Epithelial cell of esophagus (primary cell): ENCODE measurements around the gene PTPRT.

Source experiments
- DNase-seq: peaks from one replicate; pipeline ENCODE4 v3.0.0; 2010; ENCODE audit warnings: low read depth
- H3K4me3 ChIP-seq: 2 replicates; pipeline ENCODE4 v1.5.1; 2011; ENCODE audit warnings: mild to moderate bottlenecking, low read length, control low read depth
- TF ChIP-seq, protein P1 (sequence below): IDR thresholded peaks from 2 replicates; pipeline ENCODE4 v1.5.1; 2011; ENCODE audit warnings: low read depth, mild to moderate bottlenecking, low read length, control low read depth, inconsistent platforms; ENCODE audit not compliant: insufficient read depth; ENCODE audit errors: missing control alignments

PTPRT gene

GRCh38 chr20:43159994-43160393 lies 29.7 kb downstream of the PTPRT start:
- no peak for DNase-seq
- TF ChIP-seq, protein P1, sequence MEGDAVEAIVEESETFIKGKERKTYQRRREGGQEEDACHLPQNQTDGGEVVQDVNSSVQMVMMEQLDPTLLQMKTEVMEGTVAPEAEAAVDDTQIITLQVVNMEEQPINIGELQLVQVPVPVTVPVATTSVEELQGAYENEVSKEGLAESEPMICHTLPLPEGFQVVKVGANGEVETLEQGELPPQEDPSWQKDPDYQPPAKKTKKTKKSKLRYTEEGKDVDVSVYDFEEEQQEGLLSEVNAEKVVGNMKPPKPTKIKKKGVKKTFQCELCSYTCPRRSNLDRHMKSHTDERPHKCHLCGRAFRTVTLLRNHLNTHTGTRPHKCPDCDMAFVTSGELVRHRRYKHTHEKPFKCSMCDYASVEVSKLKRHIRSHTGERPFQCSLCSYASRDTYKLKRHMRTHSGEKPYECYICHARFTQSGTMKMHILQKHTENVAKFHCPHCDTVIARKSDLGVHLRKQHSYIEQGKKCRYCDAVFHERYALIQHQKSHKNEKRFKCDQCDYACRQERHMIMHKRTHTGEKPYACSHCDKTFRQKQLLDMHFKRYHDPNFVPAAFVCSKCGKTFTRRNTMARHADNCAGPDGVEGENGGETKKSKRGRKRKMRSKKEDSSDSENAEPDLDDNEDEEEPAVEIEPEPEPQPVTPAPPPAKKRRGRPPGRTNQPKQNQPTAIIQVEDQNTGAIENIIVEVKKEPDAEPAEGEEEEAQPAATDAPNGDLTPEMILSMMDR, result no peak
- no peak overlapping the region for H3K4me3 ChIP-seq

GRCh38 chr20:43155366-43156100 lies 34.2 kb downstream of the PTPRT start:
- TF ChIP-seq, protein P1, result no peak
- no peak overlapping the region for H3K4me3 ChIP-seq
- no peak for DNase-seq

DNA sequence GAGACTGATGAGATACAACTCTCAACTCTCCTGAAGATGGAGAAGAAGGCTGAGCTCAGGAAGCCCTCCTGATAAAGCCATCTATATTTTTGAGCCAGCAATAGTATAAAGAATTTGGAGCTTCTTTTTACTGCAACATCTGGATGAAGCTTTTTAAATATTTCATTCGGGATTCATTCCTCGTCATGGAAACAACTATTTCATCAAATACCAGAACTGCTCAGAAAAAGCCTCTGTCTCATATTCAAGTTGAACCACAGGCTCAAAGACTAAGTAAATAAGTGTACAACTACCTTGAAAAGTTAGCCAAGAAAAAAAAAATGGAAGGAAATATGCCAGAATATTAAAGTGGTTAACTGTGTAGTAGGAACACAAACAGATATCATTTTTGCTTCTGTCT lies 37.8 kb downstream of the PTPRT start:
- no peak for DNase-seq
- no peak overlapping the region for H3K4me3 ChIP-seq
- TF ChIP-seq, protein P1, result no peak

- no peak overlapping the region for H3K4me3 ChIP-seq
- DNase-seq, result no peak
- TF ChIP-seq, protein P1, result no peak
These were observed 38.5 kb downstream of the PTPRT start for GRCh38 chr20:43151256-43151655.

DNA sequence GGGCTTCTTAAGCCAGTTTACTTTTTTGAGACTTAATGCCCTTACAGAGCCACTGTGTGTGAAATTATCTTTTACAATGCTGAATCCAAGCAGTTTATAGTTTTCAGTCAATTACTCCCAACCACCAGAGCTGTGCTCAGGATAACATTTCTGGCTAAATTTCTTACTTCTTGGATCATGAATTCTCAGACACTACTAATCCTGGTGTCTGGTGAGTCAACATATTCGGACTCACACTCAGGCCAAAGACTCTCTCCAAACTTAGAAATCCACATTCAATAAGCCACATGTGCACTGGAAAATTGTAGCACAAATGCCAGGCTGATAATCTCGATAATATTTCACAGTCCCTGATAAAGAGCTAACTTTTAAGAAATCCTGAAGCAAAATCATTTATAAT lies 49.0 kb downstream of the PTPRT start:
- no peak overlapping the region for H3K4me3 ChIP-seq
- TF ChIP-seq, protein P1, result no peak
- no peak for DNase-seq

- TF ChIP-seq, protein P1, result no peak
- H3K4me3 ChIP-seq, result no peak overlapping the region
- DNase-seq, result no peak
These were observed 51.5 kb downstream of the PTPRT start for GRCh38 chr20:43138061-43138770.
